OCI-LY1 (cell line): Measurements from ENCODE around the gene TCP11L2.

ENCODE experiments used
- H2AFZ ChIP-seq: fragments of 200-600 bp; sonication (generic), shearing (Covaris generic); 2 replicates; pipeline ENCODE4 v1.6.0; 2014; ENCODE audit warnings: antibody characterized with exemption, mild to moderate bottlenecking, low read length
- H3F3A ChIP-seq: fragments of 200-600 bp; sonication (generic), shearing (Covaris generic); 2 replicates; pipeline ENCODE4 v1.6.0; 2014; ENCODE audit warnings: mild to moderate bottlenecking, antibody characterized with exemption, low read length, moderate library complexity; ENCODE audit not compliant: insufficient read depth
- H3K27ac ChIP-seq: fragments of 200-600 bp; sonication (generic); 2 replicates; pipeline ENCODE4 v1.5.1; 2014; ENCODE audit warnings: low read length, mixed run types, mild to moderate bottlenecking, low read depth; ENCODE audit not compliant: poor library complexity, severe bottlenecking
- H3K27me3 ChIP-seq: fragments of 200-600 bp; sonication (generic); 2 replicates; pipeline ENCODE4 v1.6.0; 2014; ENCODE audit warnings: antibody characterized with exemption, mild to moderate bottlenecking, low read length, moderate library complexity; ENCODE audit not compliant: insufficient read depth
- H3K36me3 ChIP-seq: fragments of 200-600 bp; sonication (generic); 2 replicates; pipeline ENCODE4 v1.6.1; 2014; ENCODE audit warnings: mild to moderate bottlenecking, antibody characterized with exemption, low read length, moderate library complexity, mixed read lengths; ENCODE audit not compliant: insufficient read depth
- H3K4me1 ChIP-seq: fragments of 200-600 bp; sonication (generic); 2 replicates; pipeline ENCODE4 v1.5.1; 2014; ENCODE audit warnings: mild to moderate bottlenecking, low read length, moderate library complexity; ENCODE audit not compliant: insufficient read depth, severe bottlenecking
- H3K4me2 ChIP-seq: fragments of 200-600 bp; sonication (generic), shearing (Covaris generic); 2 replicates; pipeline ENCODE4 v1.6.1; 2014; ENCODE audit warnings: low read length
- H3K4me3 ChIP-seq: fragments of 200-600 bp; sonication (generic); 2 replicates; pipeline ENCODE4 v1.5.1; 2014; ENCODE audit warnings: low read length, low read depth, mild to moderate bottlenecking, mixed read lengths; ENCODE audit not compliant: poor library complexity, severe bottlenecking
- H3K79me2 ChIP-seq: fragments of 200-600 bp; shearing (Covaris generic); 2 replicates; pipeline ENCODE4 v1.6.1; 2016; ENCODE audit warnings: mixed run types, low read length, mixed read lengths; ENCODE audit not compliant: insufficient read depth
- H3K9ac ChIP-seq: fragments of 200-600 bp; sonication (generic), shearing (Covaris generic); 2 replicates; pipeline ENCODE4 v1.6.1; 2014; ENCODE audit warnings: mild to moderate bottlenecking, low read length, mixed read lengths
- H3K9me2 ChIP-seq: fragments of 200-600 bp; sonication (generic), shearing (Covaris generic); 2 replicates; pipeline ENCODE4 v1.6.1; 2014; ENCODE audit warnings: low read depth, mild to moderate bottlenecking, low read length, mixed read lengths
- H3K9me3 ChIP-seq: fragments of 200-600 bp; shearing (Covaris generic); 2 replicates; pipeline ENCODE4 v1.6.1; 2014; ENCODE audit warnings: low read length, mixed read lengths
- H4K20me1 ChIP-seq: fragments of 200-600 bp; sonication (generic), shearing (Covaris generic); 2 replicates; pipeline ENCODE4 v1.6.0; 2016; ENCODE audit warnings: mild to moderate bottlenecking, low read length; ENCODE audit not compliant: insufficient read depth
- CTCF ChIP-seq: fragments of 200-600 bp; sonication (generic), shearing (Covaris generic); IDR thresholded peaks from 2 replicates; pipeline ENCODE4 v1.5.1; 2017; ENCODE audit warnings: mild to moderate bottlenecking, antibody characterized with exemption, low read length, moderate library complexity, mixed read lengths
- EZH2 ChIP-seq: fragments of 200-600 bp; sonication (generic), shearing (Covaris generic); IDR thresholded peaks from 2 replicates; pipeline ENCODE4 v1.8.0; 2017; ENCODE audit warnings: borderline replicate concordance, mixed run types, mild to moderate bottlenecking, antibody characterized with exemption, low read length, moderate library complexity, mixed read lengths

TCP11L2 gene

GRCh38 chr12:106258935-106259334 lies 43.6 kb upstream of the TCP11L2 start:
- no peaks in the 10 kb centered on the region for H4K20me1 ChIP-seq
- H2AFZ ChIP-seq = no peak overlapping the region
- H3K36me3 ChIP-seq = no peaks in the 10 kb centered on the region
- H3K9ac ChIP-seq = no peak overlapping the region
- H3K4me2 ChIP-seq = no peak overlapping the region
- no peaks in the 10 kb centered on the region for H3K79me2 ChIP-seq
- no peaks in the 10 kb centered on the region for H3K9me2 ChIP-seq
- H3K4me1 ChIP-seq = no peaks in the 10 kb centered on the region
- TF ChIP-seq EZH2 (no peak), CTCF (no peak)
- no peak overlapping the region for H3K4me3 ChIP-seq
- H3K27ac ChIP-seq = no peak overlapping the region
- no peaks in the 10 kb centered on the region for H3K9me3 ChIP-seq
- H3K27me3 ChIP-seq = no peaks in the 10 kb centered on the region
- no peaks in the 10 kb centered on the region for H3F3A ChIP-seq

- no peak overlapping the region for H3K27ac ChIP-seq
- no peaks in the 10 kb centered on the region for H3K36me3 ChIP-seq
- H4K20me1 ChIP-seq = no peaks in the 10 kb centered on the region
- no peaks in the 10 kb centered on the region for H3K9me2 ChIP-seq
- no peaks in the 10 kb centered on the region for H3K4me1 ChIP-seq
- TF ChIP-seq CTCF = no peak
- no peak for TF ChIP-seq EZH2
- H2AFZ ChIP-seq = no peak overlapping the region
- no peaks in the 10 kb centered on the region for H3K79me2 ChIP-seq
- H3K4me3 ChIP-seq = no peak overlapping the region
- H3F3A ChIP-seq = no peaks in the 10 kb centered on the region
- H3K9ac ChIP-seq = no peak overlapping the region
- no peaks in the 10 kb centered on the region for H3K27me3 ChIP-seq
- H3K4me2 ChIP-seq = no peak overlapping the region
- no peaks in the 10 kb centered on the region for H3K9me3 ChIP-seq
Measured at GRCh38 chr12:106265116-106265515, 37.4 kb upstream of the TCP11L2 start.

GRCh38 chr12:106267535-106267934 lies 35.0 kb upstream of the TCP11L2 start:
- Histone ChIP-seq H2AFZ (no peak overlapping the region), H3K9me2 (no peaks in the 10 kb centered on the region)

More at GRCh38 chr12:106267535-106267934, 35.0 kb upstream of the TCP11L2 start:
- Histone ChIP-seq H3K4me3 (no peak overlapping the region), H3K36me3 (no peaks in the 10 kb centered on the region), H3K79me2 (no peaks in the 10 kb centered on the region), H3K9ac (no peak overlapping the region), H3F3A (no peaks in the 10 kb centered on the region), H3K4me1 (no peaks in the 10 kb centered on the region), H3K27ac (no peak overlapping the region), H4K20me1 (no peaks in the 10 kb centered on the region), H3K9me3 (no peaks in the 10 kb centered on the region), H3K4me2 (no peak overlapping the region), H3K27me3 (no peaks in the 10 kb centered on the region)
- TF ChIP-seq CTCF = no peak
- TF ChIP-seq EZH2 = no peak
